GM12801 (cell line): ENCODE data around the gene AADAC.

ENCODE experiments used
- TF ChIP-seq, protein P1 (sequence below): IDR thresholded peaks from one replicate; pipeline ENCODE4 v1.5.1; 2011; ENCODE audit warnings: control low read depth; ENCODE audit not compliant: insufficient read length; ENCODE audit errors: extremely low read depth

The AADAC gene

DNA sequence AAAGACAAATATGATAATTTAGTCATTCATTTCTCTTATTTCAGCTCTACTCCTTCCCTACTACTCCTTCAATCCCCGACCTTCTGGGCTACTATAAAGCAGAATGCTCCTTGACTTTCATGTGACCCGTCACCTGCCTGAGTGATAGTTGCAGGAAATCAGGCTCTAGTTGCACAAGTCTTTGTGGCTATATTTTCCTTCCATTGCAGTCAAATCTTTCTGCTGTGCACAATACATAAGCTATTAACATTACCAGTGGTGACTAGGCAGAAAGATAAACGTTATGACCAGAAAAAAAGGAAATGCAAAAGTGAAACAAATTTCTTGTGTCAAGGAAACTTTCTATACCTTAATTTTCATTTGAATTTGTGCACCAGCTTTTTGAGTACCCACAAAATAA lies 61.8 kb downstream of the AADAC start:
- TF ChIP-seq, protein P1, sequence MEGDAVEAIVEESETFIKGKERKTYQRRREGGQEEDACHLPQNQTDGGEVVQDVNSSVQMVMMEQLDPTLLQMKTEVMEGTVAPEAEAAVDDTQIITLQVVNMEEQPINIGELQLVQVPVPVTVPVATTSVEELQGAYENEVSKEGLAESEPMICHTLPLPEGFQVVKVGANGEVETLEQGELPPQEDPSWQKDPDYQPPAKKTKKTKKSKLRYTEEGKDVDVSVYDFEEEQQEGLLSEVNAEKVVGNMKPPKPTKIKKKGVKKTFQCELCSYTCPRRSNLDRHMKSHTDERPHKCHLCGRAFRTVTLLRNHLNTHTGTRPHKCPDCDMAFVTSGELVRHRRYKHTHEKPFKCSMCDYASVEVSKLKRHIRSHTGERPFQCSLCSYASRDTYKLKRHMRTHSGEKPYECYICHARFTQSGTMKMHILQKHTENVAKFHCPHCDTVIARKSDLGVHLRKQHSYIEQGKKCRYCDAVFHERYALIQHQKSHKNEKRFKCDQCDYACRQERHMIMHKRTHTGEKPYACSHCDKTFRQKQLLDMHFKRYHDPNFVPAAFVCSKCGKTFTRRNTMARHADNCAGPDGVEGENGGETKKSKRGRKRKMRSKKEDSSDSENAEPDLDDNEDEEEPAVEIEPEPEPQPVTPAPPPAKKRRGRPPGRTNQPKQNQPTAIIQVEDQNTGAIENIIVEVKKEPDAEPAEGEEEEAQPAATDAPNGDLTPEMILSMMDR = no peak

DNA sequence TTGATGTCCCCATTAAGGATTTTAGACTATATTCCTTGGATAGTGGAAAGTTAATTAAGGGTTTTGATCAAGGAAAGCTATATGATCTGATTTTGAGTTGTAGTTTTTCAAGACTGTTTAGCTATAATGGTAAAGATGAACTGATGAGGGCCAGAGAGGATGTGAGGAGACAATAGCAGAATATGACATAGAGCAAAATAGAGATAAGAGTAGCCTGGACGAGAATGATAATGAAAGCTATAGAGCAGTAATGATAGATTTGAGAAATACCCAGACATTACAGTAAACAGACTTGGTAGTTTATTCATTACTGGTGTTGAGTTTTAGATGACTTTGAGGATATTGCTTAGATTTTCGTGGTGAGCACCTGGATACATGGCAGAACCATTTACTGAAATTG lies 63.4 kb downstream of the AADAC start:
- TF ChIP-seq, protein P1 = no peak
